GM18519 (cell line): ENCODE results near the gene NKD1.

ENCODE experiments used
- ATAC-seq: cut with Tn5 transposase; IDR thresholded peaks from one replicate; pipeline ENCODE4 v1.9.1; 2021; ENCODE audit warnings: mild to moderate bottlenecking, moderate library complexity; ENCODE audit not compliant: unreplicated experiment, low FRiP score

NKD1 gene

GRCh38 chr16:50555269-50555875 is 7.2 kb downstream of the NKD1 start:
- ATAC-seq = no peak

GRCh38 chr16:50555952-50556673 is 7.9 kb downstream of the NKD1 start:
- no peak for ATAC-seq

GRCh38 chr16:50557046-50557445 is 8.8 kb downstream of the NKD1 start:
- no peak for ATAC-seq

- no peak for ATAC-seq
Observed at GRCh38 chr16:50558913-50559312, 10.7 kb downstream of the NKD1 start.

GRCh38 chr16:50559342-50559741 is 11.1 kb downstream of the NKD1 start:
- no peak for ATAC-seq

GRCh38 chr16:50559804-50560514 is 11.8 kb downstream of the NKD1 start:
- no peak for ATAC-seq

- ATAC-seq = no peak
Observed at GRCh38 chr16:50560903-50561863, 13.0 kb downstream of the NKD1 start.

- no peak for ATAC-seq
Observed at GRCh38 chr16:50562657-50563056, 14.5 kb downstream of the NKD1 start.

- no peak for ATAC-seq
Observed at GRCh38 chr16:50563989-50564388, 15.8 kb downstream of the NKD1 start.

- no peak for ATAC-seq
Observed at GRCh38 chr16:50565428-50565827, 17.2 kb downstream of the NKD1 start.

- no peak for ATAC-seq
Observed at GRCh38 chr16:50566014-50566962, 18.1 kb downstream of the NKD1 start.

- no peak for ATAC-seq
Observed at GRCh38 chr16:50567651-50568050, 19.5 kb downstream of the NKD1 start.

GRCh38 chr16:50568187-50568815 is 20.1 kb downstream of the NKD1 start:
- ATAC-seq = no peak

- ATAC-seq = no peak
Observed at GRCh38 chr16:50570354-50570753, 22.2 kb downstream of the NKD1 start.

- no peak for ATAC-seq
Observed at GRCh38 chr16:50570808-50571598, 22.8 kb downstream of the NKD1 start.

- no peak for ATAC-seq
Observed at GRCh38 chr16:50571786-50572185, 23.6 kb downstream of the NKD1 start.

- no peak for ATAC-seq
Observed at GRCh38 chr16:50572700-50573099, 24.5 kb downstream of the NKD1 start.

GRCh38 chr16:50573279-50573678 is 25.1 kb downstream of the NKD1 start:
- ATAC-seq = no peak
